GM19239 (cell line): ENCODE data around the gene SLC35E2B.

Source experiments
- DNase-seq: peaks from one replicate; pipeline ENCODE4 v3.0.0; 2011; ENCODE audit warnings: low spot score; ENCODE audit not compliant: insufficient read length
- FAIRE-seq: peaks from 2 replicates; lab custom pipeline; 2011; peaks lifted over from hg19 to GRCh38; lab: Jason Lieb, UNC

SLC35E2B gene

DNA sequence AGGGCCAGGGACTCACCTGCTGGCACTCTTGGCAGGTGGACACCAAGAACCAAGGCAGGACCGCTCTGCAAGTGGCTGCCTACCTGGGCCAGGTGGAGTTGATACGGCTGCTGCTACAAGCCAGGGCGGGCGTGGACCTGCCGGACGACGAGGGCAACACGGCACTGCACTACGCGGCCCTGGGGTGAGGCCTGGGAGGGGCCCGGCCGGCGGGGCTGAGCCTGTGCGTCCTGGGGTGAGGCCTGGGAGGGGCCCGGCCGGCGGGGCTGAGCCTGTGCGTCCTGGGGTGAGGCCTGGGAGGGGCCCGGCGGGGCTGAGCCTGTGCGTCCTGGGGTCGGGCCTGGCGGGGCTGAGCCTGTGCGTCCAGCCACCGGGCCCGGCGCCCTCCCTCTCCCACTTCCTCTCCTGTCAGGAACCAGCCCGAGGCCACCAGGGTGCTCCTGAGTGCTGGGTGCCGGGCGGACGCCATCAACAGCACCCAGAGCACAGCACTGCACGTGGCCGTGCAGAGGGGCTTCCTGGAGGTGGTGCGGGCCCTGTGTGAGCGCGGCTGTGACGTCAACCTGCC is 65.2 kb downstream of the SLC35E2B start:
- FAIRE-seq (no peak), DNase-seq (no peak)

DNA sequence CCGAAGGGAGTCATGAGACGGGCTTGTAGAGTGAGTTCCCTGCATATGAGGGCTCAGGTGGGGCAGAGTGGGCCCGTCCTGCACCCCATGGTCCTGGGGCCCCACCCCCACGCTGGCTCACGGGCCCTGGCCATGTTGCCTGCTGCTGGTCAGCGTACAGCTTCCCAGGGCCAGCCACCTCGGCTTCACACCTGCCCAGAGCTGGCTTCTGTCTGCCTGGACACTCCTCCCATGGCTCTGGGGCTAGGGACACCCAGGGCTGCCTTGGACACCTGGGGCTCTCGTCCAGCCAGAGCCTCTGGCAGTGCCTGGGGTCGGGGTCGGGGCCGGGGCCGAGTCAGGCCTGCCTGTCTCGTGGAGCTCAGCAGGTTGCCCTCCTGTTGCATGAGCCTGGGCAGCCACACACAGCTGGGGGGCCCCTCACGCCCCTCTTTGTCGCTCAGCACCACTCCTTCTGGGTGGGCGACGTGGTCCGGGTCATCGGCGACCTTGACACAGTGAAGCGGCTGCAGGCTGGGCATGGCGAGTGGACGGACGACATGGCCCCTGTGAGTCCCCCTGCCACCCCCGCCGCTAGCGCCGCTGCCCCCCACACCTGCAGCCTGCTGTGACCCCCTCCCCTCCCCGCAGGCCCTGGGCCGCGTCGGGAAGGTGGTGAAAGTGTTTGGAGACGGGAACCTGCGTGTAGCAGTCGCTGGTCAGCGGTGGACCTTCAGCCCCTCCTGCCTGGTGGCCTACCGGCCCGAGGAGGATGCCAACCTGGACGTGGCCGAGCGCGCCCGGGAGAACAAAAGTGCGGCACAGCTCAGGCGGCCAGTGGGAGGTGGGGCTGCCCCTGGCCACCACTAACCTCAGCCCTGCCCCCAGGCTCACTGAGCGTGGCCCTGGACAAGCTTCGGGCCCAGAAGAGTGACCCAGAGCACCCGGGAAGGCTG is 66.1 kb downstream of the SLC35E2B start:
- DNase-seq, result no peak
- FAIRE-seq, result no peak

DNA sequence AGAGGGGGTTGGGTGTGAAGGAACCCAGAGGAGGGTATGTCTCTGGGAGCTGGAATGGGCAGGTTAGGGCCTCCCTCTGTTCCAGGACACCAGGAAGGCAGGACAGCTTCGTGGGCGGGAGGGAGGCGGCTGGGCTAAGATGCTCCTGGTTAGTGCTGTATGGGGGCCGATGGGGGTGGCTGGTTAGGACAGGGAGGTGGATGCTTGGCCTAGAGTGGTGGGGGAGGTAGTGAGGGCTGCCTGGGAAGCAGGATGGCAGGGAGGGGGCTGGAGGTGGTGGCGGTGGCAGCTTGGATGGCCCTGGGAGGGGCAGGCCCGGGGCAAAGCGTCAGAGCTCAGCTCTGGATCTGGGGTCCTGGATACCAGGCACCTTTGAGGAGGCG is 66.8 kb downstream of the SLC35E2B start:
- DNase-seq, result no peak
- no peak for FAIRE-seq

DNA sequence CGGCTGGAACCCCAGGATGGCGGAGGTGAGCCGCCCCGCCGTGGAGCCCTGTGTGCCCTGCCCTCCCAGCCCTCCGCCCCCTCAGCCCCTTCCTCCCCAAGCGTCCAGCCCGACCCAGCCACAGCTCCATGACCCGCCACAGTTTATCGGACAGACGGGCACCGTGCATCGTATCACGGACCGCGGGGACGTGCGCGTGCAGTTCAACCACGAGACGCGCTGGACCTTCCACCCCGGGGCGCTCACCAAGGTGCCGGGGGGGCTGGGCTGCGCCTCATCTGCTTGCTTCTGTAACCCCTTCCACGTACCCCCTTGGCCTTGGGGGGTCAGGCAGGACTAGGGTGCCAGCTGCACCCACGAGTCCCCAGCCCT is 67.2 kb downstream of the SLC35E2B start:
- FAIRE-seq, result no peak
- DNase-seq, result no peak

DNA sequence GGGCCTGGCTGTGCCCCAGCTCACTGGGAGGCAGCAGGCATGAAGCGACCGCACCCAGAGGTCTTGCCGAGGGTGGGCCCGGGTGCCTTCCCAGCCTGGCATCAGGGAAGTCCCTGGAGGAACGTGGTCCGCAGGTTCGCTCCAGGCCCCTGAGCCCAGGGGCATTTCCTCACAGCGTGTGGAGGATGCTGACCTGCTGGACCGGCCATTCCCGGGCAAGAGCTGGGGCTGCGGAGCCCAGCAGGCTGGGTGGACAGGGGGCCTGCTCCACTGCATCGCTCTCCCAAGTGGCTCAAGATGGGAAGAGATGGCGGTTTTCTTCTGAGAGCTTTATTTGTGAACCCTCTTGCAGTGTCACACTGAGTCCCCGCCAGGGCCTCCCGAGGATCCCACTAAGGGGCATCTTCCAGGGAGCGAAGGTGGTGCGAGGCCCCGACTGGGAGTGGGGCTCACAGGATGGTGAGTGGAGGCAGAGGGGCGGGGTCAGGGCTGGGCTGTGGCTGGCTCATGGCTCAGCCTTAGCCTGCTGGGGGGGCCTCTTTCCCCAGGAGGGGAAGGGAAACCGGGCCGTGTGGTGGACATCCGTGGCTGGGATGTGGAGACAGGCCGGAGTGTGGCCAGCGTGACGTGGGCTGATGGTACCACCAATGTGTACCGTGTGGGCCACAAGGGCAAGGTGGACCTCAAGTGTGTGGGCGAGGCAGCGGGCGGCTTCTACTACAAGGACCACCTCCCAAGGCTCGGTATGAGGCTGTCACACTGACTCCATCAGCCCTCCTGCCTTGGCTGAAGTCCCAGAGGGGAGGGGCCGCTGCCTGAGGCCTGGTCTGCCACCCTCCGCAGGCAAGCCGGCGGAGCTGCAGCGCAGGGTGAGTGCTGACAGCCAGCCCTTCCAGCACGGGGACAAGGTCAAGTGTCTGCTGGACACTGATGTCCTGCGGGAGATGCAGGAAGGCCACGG is 67.9 kb downstream of the SLC35E2B start:
- no peak for DNase-seq

DNA sequence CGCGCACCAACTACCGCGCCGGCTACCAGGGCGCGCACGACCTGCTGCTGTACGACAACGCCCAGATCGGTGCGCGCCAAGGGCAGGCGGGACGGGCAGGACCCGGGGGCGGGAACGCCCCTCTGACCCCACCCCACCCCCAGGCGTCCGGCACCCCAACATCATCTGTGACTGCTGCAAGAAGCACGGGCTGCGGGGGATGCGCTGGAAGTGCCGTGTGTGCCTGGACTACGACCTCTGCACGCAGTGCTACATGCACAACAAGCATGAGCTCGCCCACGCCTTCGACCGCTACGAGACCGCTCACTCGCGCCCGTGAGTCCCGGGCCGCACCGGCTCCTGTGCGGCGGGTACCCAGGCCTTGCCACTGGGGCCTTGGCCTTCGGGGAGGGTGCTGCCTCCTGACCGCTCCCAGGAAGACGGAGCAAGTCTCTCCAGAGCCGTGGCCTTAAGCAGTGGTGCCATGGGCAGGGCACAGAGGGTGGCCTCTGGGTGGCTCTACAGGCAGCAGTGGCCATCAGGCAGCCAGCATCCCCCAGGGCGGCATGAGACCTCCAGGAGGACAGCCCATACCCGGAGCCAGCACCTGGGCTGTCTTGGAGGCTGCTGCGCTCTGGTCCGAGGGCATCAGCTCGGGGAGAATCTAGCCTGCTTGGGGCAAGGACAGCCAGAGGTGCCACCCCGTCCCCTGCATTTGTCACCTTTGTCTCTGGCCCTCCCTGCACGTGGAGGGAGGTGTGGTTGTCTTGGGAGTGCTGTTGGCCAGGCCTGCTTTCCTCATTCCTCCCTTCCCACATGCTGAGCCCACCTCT is 68.8 kb downstream of the SLC35E2B start:
- FAIRE-seq (no peak), DNase-seq (no peak)

More for the DNA sequence above, 67.9 kb downstream of the SLC35E2B start:
- no peak for FAIRE-seq

DNA sequence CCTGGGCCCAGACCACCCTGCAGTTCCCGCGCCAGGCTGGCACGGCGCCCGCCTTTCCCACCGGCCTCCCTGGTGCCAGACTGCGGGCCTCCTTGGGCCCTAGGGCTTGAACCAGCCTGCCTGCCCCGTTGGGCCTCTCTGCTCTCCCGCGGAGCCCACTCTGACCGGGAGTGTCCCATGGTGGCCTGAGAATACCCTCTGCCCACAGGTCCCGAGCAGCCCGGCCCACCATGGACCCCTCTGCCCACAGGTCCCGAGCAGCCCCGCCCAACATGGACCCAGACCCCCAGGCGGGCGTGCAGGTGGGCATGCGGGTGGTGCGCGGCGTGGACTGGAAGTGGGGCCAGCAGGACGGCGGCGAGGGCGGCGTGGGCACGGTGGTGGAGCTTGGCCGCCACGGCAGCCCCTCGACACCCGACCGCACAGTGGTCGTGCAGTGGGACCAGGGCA is 69.4 kb downstream of the SLC35E2B start:
- DNase-seq (no peak), FAIRE-seq (no peak)

DNA sequence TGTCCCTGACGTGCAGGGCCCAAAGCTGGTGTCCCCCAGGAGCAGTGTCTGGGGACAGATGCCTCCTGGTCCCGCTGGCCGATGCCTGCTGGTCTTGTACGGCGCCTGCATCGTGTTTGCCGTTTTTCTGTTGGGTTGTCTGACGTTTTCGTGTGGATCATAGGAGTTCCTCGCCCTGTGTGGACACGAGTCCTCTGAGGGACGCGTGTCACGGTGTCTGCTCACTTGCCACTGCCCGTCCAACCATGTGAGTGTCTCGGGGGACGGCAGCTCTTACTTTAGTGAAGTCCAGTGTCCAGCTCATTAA is 69.9 kb downstream of the SLC35E2B start:
- FAIRE-seq (no peak), DNase-seq (no peak)

DNA sequence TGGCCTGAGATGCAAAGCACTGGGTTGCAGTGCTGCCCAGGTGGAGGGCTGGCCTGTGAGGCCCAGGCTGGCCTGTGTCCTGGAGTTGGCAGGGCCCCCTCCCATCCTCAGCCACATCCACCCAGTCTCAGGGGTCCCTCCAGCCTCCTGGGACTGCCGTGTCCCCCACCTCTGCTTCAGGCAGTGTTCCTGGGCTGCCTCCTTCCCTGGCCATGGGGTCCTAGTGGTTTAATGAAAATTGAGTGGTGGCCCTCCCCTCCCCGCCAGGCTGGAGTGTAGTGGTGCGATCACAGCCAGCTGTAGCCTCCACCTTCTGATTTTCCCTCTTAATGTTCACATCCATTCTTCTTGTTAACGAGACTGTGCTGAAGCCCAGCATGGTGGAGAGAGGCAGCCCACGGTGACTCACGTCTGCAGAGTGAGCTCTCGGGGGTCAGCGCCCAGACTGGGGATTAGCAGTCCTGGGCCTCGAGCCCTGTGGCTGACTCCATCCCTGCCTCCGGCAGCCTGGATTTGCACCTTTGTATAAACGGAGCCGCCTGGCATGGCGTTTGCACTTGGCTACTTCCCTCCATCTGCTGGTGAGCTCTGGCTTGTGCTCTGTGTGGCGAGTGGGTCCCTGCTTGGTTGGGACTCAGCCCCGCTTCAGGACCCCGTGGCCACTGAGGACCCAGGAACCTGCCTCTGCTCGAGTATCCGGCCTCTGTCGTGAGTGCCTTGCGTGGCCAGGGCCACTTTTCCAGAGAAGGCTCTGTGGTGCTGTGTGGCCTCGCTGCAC is 70.4 kb downstream of the SLC35E2B start:
- DNase-seq (no peak), FAIRE-seq (no peak)

DNA sequence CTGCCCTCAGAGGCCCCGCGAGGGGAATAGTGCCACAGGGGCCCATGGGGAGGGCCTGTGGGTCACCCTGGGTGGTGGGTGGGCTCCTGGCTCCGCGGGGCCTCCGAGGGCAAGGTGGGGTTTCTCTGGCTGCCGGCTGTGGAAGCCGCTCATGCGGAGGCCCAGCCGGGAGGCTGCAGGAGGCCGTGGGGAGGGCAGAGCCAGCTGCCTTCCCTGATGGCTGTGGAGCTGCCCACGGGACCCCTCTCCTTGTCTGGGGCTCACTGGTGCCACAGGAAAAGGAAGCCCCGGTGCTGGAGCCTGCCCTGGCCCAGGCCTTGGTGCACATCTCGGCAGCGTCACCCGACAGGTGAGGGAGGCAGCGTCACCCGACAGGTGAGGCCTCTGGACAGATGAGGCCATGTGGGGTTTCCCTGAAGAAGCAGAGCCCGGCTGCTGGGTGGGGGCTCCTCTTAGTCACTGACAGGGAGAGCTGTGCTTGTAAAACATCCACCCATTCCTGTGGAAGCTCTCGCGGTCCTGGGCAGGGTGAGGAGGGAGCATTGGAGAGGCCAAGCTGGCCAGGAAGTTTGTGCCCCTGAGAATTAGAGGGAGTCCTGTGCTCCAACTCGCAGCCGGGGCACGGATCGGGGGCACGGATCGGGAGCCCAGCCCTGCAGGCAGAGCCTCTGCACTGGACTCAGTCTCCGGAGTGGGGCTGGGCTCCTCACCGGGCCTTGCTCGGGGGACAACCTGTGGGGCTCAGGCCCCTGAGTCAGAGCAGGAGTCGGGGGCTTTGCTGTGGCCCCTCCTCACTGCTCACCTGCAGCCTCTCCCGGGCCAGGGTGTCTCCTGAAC is 71.2 kb downstream of the SLC35E2B start:
- FAIRE-seq (no peak), DNase-seq (no peak)

DNA sequence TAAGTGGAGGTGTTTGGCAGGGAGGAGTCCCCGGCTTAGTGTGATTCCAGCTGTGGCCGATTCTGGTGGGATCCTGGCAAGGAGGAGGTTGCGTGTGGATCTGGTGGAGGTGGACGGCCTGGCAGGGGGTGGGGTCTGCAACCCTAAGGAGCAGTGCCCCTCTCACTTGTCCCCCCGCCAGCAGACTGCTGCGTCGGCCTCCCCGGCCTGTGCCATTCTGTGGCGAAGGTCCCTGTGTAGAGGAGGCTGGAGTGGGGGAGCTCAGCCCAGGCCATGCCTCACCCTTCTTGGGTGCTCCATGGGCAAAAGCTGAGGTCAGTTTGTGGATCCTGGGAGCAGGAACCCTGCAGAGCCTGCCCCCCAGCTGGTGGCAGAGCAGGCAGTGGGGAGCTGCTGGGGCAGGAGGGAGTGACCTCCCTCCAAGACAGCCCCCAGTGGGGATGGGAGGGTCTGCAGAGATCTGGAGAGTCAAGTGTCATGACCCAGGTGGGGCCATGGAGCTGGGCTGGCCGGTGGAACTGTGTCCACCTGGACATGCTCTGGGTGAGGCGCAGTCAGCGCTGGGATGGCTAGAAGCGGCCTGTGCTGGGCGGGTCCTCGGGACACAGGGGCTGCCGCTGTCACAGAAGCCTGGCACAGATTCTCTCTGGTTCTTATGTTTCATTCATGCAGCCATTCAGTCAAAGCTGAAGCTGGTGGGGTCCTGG is 72.0 kb downstream of the SLC35E2B start:
- DNase-seq, result no peak
- no peak for FAIRE-seq

DNA sequence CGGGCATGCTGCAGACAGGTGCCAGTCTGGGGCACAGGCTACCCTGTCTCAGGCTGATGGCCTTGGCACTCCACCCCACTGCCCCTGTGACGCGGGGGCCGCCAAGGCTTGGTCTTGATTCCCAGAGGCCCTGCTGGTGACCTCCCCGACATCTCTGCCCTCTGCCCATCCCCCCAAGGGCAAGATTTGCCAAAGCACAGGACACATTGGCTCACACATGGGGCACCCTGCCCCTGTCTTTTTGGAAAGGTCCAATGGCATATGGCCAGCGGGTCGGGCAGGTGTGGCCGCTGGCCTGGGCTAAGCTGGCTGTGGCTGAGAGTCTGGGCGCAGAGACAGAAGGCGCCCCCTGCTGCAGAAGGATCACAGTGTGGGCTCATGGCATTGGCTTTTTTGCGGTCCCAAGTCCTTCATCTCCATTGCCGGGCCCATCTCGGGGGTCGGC is 72.7 kb downstream of the SLC35E2B start:
- no peak for FAIRE-seq

DNA sequence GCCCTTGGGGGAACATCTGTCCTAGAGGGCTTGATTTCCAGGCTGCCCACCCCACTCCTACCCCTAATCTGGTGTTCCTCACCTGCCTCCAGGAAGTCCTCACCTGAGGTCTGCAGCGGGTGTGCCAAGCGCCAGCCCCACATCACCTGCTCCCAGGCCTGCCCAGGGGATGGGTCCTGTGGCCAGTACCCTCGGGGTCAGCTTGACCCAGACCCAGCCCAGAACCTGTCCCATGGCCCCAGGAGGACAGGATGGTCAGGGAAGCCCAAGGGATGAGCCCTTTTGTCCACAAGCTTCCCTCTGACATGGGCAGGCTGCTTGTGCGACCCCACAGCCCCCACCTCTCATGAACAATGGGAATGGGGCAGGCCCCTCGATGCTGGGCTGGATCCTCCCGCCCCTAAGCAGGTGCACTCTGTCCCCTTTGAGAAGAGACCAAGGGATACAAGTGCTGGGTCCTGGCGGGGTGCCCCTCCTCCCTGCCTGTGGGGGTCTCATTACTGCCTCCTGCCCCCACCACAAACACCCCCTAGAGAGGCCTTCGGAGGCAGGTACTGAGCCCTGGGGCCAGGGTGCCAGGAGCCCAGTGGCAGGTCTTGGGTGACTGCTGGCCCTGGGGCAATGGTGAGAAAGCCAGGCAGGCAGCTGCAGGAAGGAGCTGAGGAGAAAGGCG is 74.1 kb downstream of the SLC35E2B start:
- DNase-seq, result no peak
- FAIRE-seq, result no peak

More for the DNA sequence above, 72.7 kb downstream of the SLC35E2B start:
- DNase-seq, result no peak

DNA sequence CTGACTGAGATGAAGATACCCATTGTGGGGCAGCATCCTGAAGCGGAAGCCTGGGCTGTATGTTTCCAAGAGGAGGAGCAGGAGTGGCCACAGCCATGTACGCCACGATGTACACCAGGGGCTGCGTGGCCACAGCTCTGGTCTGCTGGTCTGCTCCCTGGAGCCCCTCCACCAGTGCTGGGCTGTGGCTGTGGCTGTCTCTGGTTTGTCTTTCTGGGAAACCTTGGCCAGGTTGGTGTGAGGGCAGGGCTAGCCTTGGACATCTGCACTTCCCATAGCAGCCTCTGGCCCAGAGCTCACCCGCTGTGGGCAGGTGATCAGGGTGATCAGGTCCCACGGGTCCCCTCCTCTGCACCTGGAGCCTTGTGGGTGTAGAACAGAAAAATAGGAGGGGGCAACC is 74.7 kb downstream of the SLC35E2B start:
- no peak for FAIRE-seq
- no peak for DNase-seq

DNA sequence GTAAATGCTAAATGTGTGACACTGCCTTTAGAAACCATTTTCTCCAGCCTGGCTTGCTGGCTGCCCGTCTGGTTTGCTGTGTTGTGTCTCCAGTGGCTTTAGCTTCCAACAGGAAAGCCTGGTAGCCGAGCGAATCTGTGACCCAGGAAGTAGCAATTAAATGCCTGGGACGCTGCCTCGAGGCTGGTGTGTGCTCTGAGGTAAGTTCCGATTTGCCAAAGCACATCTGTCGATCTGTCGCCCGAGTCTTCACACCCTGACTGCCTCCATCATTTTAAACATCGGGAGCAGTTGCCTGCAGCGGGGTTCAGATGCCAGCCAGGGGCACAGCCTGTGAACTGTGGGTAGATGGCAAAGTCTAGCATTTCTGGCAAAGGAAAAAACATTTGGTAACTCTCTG is 75.1 kb downstream of the SLC35E2B start:
- no peak for FAIRE-seq

DNA sequence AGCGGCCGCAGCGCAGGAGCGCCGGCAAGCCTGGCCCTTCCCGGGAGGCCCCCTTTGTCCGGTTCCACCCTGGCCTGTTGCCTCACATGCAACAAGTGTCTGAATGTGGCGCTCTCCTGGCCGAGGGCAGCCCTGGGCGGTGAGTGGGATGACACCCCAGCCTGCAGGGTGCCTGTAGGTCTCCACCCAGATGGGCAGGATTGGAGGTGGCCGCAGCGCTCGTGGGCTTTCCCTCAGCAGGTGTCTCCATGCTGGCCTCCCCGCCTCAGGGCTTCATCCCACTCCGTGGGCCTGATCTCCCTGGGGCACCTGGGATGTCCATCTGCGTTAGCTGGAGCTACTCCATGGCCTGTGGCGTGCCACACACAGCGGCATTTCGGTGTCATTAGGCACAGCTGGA is 75.8 kb downstream of the SLC35E2B start:
- FAIRE-seq (no peak), DNase-seq (no peak)

More for the DNA sequence above, 75.1 kb downstream of the SLC35E2B start:
- no peak for DNase-seq
